ENCODE measurements around the gene PRAMEF5. TPM values are rescaled to one million over a fixed set of nuclear protein-coding genes. Genes with fewer than 3 reads are reported as not detected.
A peak's percentile ranks its signal among the peaks of the same experiment; 100 is the strongest.
"Not testable (repeated sequence)": the region's sequence is repeated elsewhere in the genome, so short reads cannot be mapped to it uniquely, and the experiment has no call there.

PRAMEF5 gene
- total RNA-seq, 1 donor from 2014 or later = not detected

DNA sequence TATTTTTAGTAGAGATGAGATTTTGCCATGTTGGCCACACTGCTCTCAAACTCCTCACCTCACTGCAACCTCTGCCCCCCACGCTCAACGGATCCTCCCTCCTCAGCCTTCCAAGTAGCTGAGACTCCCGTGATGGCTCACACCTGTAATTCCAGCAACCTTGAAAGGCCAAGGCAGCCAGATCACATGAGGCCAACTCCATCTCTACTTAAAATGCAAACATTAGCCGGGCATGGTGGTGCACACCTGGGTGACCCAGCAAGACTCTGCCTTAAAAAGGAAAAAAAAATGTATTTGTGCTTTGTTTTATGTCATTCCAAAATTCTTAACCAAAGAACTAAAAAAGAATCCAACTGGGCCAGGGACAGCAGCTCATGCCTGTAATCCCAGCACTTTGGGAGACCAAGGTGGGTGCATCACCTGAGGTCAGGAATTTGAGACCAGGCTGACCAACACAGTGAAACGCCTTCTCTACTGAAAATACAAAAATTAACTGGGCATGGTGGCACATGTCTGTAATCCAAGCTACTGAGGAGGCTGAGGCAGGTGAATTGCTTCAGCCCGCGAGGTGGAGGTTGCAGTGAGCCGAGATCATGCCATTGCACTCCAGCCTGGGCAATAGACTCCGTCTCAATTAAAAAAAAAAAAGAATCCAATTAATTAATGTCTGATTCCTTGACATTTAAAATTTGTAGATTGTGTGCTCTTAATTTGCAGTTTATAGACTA is 10.3 kb upstream of the PRAMEF5 start:
- not testable (repeated sequence) for H3K4me3 ChIP-seq (ENCODE audit: low read depth, low read length); DNase-seq (ENCODE audit: low read depth)

GRCh38 chr1:13245841-13246553 is 8.0 kb upstream of the PRAMEF5 start:
- not testable (repeated sequence) for H3K4me3 ChIP-seq (ENCODE audit: low read depth, low read length); DNase-seq (ENCODE audit: low read depth)

- DNase-seq (ENCODE audit: low read depth); H3K4me3 ChIP-seq (ENCODE audit: low read depth, low read length): not testable (repeated sequence)
Measured at GRCh38 chr1:13246554-13246871, 7.5 kb upstream of the PRAMEF5 start.

GRCh38 chr1:13247122-13247521 is 6.9 kb upstream of the PRAMEF5 start:
- not testable (repeated sequence) for DNase-seq (ENCODE audit: low read depth); H3K4me3 ChIP-seq (ENCODE audit: low read depth, low read length)

GRCh38 chr1:13265124-13265523 is 11.1 kb downstream of the PRAMEF5 start:
- DNase-seq (ENCODE audit: low read depth) = not testable (repeated sequence)

GRCh38 chr1:13277016-13277415 is 23.0 kb downstream of the PRAMEF5 start:
- DNase-seq (ENCODE audit: low read depth); H3K4me3 ChIP-seq (ENCODE audit: low read depth, low read length): not testable (repeated sequence)
- peak; percentile 18 for TF ChIP-seq CTCF (conservative IDR thresholded peaks at IDR 0.05; ENCODE audit: low read depth, low read length)

More at GRCh38 chr1:13265124-13265523, 11.1 kb downstream of the PRAMEF5 start:
- H3K4me3 ChIP-seq (ENCODE audit: low read depth, low read length) = not testable (repeated sequence)

GRCh38 chr1:13279617-13280016 is 25.6 kb downstream of the PRAMEF5 start:
- DNase-seq (ENCODE audit: low read depth); H3K4me3 ChIP-seq (ENCODE audit: low read depth, low read length): not testable (repeated sequence)
- TF ChIP-seq CTCF (conservative IDR thresholded peaks at IDR 0.05; ENCODE audit: low read depth, low read length) = peak; percentile 8

DNA sequence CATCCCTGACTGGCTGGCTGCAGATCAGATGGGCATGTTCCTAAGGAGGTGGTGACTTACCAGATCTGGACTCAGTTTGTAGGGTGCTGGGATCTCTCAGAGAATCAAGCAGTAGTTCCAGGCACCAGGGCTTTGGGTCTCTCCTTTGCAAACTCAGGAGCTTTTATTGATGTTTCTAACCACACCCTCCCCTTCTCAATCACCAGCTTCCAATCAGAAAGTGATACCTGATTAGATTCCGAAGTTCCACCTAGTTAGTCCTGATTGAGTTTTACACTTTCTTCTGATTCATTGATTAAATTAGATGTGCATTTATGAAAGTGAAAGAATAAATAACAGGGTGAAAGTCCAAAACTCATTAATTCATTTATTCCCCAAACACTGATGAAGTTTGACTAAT is 31.0 kb downstream of the PRAMEF5 start, which contains the start of gene PRAMEF8:
Gene PRAMEF8, minus strand, starts transcription at position 101 of the 400 bp plus-strand sequence. CDS start 1,046 bp downstream, outside the sequence.
- not testable (repeated sequence) for H3K4me3 ChIP-seq (ENCODE audit: low read depth, low read length); DNase-seq (ENCODE audit: low read depth)

- not testable (repeated sequence) for H3K4me3 ChIP-seq (ENCODE audit: low read depth, low read length); DNase-seq (ENCODE audit: low read depth)
Measured at GRCh38 chr1:13289030-13289429, 35.0 kb downstream of the PRAMEF5 start.

DNA sequence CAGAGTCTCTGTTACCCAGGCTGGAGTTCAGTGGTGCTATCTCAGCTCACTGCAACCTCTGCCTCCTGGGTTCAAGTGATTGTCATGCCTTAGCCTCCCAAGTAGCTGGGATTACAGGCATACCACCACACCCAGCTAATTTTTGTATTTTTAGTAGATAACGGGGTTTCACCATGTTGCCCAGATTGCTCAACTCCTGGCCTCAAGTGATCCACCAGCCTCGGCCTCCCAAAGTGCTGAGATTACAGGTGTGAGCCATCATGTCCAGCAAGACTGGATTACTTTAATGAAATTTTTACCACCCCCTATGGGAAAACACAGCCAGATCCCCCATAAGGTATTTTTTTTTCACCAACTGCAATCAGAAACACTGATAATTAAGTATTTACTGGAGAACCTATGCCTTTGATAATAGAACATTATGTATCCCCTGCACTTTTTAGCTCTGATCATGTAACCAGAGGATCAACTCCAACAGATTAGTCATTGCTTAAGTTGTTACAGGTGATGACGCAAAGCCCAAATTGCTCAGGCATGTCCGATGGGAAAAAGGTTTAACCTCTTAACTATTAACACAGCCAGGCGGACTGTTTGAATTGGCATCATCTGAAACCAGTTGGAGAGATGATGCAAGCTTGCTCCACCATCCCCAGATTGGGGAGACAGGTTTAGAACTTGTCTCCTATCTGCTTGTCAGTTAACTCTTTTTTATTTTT is 43.4 kb downstream of the PRAMEF5 start:
- H3K4me3 ChIP-seq (ENCODE audit: low read depth, low read length); DNase-seq (ENCODE audit: low read depth): not testable (repeated sequence)

- DNase-seq (ENCODE audit: low read depth); H3K4me3 ChIP-seq (ENCODE audit: low read depth, low read length): not testable (repeated sequence)
Measured at GRCh38 chr1:13298699-13299098, 44.7 kb downstream of the PRAMEF5 start.

DNA sequence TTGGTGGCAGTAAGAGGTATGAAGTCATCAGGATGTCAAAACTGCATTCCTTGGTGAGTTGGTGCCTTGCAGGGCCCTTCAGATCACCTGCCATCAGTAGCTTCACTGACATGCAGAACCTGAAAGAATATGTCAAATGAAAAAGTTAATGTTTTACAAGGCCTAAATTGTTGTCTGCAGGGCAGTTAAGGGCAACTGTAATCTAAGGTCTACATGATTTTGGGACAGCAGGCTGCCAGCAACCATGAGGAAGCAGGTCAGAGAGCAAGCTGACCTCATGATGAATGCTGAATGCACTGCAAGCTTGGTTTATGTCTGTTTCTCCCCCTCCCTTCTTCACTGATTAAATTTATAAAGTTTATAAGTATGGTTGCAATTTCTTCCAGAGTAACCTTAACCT is 48.2 kb downstream of the PRAMEF5 start:
- H3K4me3 ChIP-seq (ENCODE audit: low read depth, low read length); DNase-seq (ENCODE audit: low read depth): not testable (repeated sequence)

DNA sequence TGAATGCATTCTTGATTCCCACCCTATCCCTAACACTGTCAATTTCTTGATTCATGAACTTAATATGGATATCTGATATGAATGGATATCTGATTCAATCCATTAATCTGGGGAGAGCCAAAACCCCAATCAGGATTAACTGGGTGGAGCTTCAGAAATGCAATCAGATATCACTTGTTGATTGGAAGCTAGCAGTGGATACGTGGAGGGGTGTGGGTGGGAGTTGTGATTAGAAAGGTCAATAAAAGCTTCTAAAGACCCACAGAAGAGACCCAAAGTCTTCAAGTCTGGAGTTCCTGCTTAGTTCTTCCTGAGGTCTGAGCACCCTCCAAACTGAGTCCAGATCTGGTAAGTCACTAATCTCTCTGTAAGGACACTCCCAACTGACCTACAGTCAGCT is 49.2 kb downstream of the PRAMEF5 start, which contains the start of gene PRAMEF33:
Gene PRAMEF33, plus strand, starts transcription at position 301 of the 400 bp plus-strand sequence. CDS start 2,416 bp downstream, outside the sequence.
- H3K4me3 ChIP-seq (ENCODE audit: low read depth, low read length); DNase-seq (ENCODE audit: low read depth): not testable (repeated sequence)
